ENCODE measurements around the gene FAM120B. TPM values are rescaled to one million over a fixed set of nuclear protein-coding genes. Genes with fewer than 3 reads are reported as not detected.
"Not testable (repeated sequence)": the region's sequence is repeated elsewhere in the genome, so short reads cannot be mapped to it uniquely, and the experiment has no call there.

FAM120B gene
- total RNA-seq, 1 donor from 2014 or later = 25.2 TPM

DNA sequence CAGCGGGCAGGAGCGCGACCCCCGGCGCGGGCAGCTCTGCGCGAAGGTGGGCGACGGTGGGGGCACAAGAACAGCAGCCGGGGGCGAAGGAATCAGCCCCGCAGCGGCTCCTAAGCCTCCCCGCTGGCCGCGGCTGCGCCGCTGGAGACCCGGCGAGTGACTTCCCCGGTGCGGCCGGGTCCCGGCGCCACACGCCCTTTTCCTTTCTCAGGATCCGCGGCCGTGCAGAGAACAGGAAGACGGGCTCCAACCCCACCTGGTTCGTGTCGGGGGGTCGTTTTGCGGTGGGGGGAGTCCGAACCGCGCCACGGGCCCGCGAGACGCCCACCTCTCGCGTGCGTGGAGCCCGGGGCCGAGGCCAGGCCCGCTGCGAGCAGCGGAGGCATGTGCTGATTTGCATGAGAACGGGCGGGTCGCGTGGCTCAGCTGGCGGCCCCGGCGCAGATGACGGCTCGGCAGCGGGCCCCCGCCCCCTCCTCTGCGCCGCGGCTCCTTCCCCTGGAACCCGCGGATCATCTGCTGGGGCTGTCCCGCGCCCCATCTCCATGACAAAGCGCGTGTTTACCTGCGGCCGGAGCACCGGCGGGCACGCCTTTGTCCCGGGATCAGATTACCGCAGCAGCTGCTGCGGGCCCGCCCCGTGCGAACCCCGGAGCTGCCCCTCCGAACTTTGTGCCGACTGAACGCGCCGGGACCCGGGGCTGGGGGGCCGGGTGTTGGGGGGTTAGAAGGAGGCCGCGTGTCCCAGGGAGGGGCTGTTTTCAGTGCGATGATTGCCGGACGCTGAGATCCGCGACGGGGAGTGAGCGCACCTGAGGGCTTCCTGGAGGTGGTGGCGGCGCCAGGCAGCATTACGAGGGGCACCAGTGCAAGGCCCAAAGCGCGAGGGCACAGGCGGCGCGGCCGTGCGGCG is 10.8 kb upstream of the FAM120B start:
- intact Hi-C loops (cut with micrococcal nuclease) = loop anchor here (10.0 kb wide), 2 partner anchors 301 to 341 kb away; no protein-coding TSS in a partner anchor

DNA sequence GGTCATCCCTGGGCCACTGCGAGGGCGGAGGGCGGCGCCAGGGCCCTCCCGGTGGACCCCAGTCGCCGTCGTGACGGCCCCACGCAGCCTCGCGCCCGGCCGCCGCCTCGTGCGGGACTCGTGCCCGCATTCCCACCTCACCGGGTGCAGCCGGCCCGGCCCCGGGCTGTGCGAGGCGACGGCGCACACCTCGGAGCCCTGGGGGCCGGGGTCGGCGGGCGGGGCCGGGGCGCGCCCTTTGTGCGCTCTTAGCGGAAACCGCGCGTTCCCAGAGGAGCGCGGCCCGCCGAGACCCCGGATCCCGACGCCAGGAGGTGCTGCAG is 10.2 kb upstream of the FAM120B start:
- intact Hi-C loops (cut with micrococcal nuclease) = loop anchor here (10.0 kb wide), 2 partner anchors 302 to 342 kb away; no protein-coding TSS in a partner anchor

DNA sequence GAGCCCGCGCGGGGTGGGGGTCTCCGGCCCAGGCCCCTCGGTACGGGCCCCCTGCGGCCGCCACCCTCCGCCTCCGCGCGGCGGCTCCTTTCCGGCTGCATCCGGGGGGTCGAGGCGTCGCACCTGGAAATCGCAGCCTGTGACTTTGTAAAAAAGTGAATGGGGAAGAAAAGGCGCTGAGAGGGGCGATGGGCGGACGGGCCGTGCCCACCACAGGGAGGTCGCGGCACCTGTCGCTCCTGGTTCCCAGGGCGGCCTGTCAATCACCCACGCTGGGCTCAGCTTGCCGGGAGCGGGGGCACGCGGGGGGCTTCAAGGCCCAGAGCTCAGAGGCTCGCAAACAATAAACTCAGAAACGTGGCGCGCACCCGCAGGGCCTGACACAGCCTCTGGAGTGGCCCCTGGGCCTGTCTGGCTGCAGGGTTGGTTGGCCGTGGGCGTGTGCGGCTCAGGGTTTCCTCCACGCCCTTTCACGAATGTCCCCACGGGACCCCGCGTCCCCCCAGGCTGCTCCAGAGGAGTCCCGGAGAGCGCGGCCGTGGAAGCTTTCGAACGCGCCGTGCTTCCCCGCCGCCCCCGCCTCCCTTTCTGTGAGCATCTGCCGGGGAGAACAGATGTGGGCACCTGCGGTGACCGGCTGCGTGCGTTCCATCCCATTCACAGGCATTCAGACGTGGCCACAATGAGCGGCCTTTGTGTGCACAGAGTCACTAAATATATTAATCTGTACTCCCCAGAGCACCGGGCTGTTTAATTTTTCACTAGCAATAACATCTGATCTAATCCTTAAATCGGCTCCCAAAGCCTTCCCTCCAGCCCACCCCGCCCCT is 9.6 kb upstream of the FAM120B start:
- intact Hi-C loops (cut with micrococcal nuclease) = loop anchor here (10.0 kb wide), 2 partner anchors 302 to 342 kb away; no protein-coding TSS in a partner anchor

- intact Hi-C loops (cut with micrococcal nuclease) = loop anchor here (10.0 kb wide), 2 partner anchors 303 to 343 kb away; no protein-coding TSS in a partner anchor
Observed at GRCh38 chr6:170297576-170298330, 8.8 kb upstream of the FAM120B start.

- intact Hi-C loops (cut with micrococcal nuclease) = loop anchor here (10.0 kb wide), 2 partner anchors 304 to 344 kb away; no protein-coding TSS in a partner anchor
Observed at GRCh38 chr6:170298688-170299087, 7.9 kb upstream of the FAM120B start.

- intact Hi-C loops (cut with micrococcal nuclease) = no loop called here
Observed at GRCh38 chr6:170301184-170301583, 5.4 kb upstream of the FAM120B start.

DNA sequence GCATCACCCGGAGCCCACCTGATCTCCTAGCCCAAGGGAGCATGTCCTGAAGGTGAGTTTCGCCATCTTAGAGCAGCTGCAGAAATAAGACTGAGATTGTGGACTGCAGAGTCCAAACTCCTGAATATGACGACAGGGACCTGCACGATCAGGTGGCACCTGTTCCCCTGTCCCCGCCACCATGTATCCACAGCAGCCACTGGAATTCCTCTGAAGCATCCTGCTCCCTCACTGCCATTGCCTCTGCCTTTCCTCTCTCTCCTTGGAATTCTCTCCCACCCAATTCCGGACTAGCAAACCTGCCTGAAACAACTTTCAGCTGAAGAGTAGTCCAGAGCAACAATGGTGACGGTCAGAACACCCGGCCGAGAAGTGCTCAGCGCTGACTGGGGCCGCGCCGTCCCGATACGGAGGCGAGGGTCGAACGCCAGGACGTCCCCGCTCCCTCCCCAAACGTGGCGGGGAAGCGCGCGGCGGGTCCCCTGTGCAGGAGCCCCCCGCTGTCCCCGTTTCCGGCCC is 694 bp upstream of the FAM120B start:
- intact Hi-C loops (cut with micrococcal nuclease) = loop anchor here (1.0 to 5.0 kb wide), 5 partner anchors 13 to 604 kb away; partner anchors contain the start of genes C6orf120, TBP and WDR27

- intact Hi-C loops (cut with micrococcal nuclease) = loop anchor here (2.0 to 5.0 kb wide), 3 partner anchors 14 to 218 kb away; no protein-coding TSS in a partner anchor
Observed at GRCh38 chr6:170307080-170307545, 555 bp downstream of the FAM120B start.

DNA sequence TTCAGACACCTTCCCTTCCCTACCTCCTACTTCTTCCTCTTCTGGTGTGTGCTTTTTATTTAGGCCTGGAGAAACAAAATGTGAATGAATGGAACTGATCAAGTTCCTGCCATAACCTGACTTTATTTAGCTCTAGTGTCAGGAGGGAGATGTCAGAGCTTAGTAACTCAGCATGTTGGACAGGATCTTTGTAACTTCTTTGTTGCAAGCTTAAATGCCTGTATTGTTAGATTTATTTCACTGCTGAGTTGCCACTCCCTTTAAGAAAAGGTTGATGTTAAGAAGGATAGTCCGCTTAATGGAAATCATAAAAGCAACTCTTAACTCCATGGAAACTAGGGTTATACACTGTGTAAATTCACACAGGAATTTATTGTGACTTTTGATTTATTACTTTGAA is 2.2 kb downstream of the FAM120B start:
- intact Hi-C loops (cut with micrococcal nuclease) = loop anchor here (5.0 kb wide), 1 partner anchor 36 kb away; no protein-coding TSS in a partner anchor

DNA sequence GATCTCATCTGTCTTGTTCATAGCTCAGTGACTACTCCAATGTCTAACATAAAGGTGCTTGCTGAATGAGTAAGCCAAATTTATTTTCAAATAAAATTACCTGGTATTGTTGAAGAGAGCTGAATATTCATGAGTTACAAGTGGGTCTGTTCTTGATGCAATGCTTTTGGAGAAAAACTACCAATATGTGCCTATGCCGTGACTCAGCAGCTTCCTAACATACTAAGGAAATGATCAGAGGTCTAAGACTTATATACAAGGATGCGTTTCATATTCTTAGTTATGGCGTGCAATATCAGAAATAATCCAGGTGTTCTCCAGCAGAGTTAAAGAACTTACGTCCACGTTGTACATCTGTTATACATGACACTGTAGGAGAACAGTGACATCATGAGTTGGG is 5.1 kb downstream of the FAM120B start:
- intact Hi-C loops (cut with micrococcal nuclease) = no loop called here

DNA sequence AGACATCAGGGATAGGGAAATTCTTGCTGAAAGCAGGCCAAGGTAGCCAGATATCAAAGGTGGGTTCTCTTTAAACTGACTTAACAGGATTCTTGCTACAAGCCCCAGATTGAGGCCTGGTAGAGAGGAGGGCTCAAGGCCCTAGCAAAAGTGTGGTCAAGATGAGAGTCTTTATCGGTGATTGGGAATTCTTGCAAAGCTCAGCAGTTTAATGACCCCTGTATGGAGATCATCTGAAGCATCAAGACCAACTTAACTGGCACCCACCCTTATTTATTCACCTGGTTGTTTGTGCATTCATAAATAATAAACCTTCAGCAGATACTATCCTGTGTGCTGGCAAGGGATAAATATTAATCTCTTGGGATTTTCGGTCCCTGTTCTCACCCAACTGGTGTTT is 6.3 kb downstream of the FAM120B start:
- intact Hi-C loops (cut with micrococcal nuclease) = no loop called here

GRCh38 chr6:170313716-170314295 is 7.2 kb downstream of the FAM120B start:
- intact Hi-C loops (cut with micrococcal nuclease) = no loop called here

GRCh38 chr6:170314983-170315382 is 8.4 kb downstream of the FAM120B start:
- intact Hi-C loops (cut with micrococcal nuclease) = no loop called here

GRCh38 chr6:170316071-170316470 is 9.5 kb downstream of the FAM120B start:
- intact Hi-C loops (cut with micrococcal nuclease) = no loop called here

DNA sequence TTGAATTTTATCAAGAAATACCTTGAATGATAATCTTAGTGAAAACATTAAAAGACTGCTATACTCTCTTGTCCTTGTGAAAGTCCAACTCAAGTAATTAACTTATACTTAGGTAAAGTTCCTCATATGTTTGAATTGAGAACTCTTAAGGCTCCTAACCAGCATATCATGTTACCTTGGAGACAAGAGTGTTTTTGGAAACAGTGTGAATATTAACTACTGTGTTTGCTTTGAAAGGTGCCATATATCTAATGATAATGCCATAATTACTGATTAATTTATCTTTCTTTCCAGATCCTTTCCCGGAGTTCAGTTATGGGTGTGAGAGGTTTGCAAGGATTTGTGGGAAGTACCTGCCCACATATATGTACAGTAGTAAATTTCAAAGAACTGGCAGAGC is 10.5 kb downstream of the FAM120B start:
- intact Hi-C loops (cut with micrococcal nuclease) = no loop called here

DNA sequence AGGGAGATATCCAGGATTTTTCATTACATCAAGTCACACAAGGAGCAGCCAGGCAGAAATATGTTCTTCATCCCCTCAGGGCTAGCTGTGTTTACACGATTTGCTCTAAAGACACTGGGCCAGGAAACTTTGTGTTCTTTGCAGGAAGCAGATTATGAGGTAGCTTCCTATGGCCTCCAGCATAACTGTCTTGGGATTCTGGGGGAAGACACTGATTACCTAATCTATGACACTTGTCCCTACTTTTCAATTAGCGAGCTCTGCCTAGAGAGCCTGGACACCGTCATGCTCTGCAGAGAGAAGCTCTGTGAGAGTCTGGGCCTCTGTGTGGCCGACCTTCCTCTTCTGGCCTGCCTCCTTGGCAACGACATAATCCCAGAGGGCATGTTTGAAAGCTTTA is 11.2 kb downstream of the FAM120B start:
- intact Hi-C loops (cut with micrococcal nuclease) = no loop called here

DNA sequence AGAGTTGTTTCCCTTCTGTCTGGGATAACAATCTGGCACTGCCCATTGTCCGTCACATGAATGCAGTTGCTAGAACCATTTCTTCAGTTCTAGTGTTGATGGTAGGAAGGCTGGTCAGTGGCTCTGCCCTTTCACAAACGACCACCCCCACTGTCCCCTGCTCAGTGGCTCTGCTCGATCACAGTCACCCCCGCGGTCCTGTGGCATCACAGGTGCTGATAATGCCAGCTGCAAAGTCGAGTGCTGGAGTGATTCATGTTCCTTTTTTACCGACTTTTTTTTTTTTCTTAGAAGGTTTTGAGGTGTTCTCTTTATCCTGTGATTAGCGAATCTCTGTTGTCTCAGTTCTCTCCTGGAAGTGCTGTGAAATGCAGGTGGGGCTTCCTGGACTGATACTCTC is 22.8 kb downstream of the FAM120B start:
- intact Hi-C loops (cut with micrococcal nuclease) = no loop called here

DNA sequence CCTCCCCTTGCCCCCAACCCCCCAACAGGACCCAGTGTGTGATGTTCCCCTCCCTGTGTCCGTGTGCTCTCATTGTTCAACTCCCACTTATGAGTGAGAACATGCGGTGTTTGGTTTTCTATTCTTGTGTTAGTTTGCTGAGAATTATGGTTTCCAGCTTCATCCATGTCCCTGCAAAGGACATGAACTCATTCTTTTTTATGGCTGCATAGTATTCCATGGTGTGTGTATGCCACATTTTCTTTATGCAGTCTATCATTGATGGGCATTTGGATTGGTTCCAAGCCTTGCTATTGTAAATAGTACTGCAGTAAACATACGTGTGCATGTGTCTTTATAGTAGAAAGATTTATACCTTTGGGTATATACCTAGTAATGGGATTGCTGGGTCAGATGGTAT is 28.6 kb downstream of the FAM120B start:
- intact Hi-C loops (cut with micrococcal nuclease) = not testable (repeated sequence)

DNA sequence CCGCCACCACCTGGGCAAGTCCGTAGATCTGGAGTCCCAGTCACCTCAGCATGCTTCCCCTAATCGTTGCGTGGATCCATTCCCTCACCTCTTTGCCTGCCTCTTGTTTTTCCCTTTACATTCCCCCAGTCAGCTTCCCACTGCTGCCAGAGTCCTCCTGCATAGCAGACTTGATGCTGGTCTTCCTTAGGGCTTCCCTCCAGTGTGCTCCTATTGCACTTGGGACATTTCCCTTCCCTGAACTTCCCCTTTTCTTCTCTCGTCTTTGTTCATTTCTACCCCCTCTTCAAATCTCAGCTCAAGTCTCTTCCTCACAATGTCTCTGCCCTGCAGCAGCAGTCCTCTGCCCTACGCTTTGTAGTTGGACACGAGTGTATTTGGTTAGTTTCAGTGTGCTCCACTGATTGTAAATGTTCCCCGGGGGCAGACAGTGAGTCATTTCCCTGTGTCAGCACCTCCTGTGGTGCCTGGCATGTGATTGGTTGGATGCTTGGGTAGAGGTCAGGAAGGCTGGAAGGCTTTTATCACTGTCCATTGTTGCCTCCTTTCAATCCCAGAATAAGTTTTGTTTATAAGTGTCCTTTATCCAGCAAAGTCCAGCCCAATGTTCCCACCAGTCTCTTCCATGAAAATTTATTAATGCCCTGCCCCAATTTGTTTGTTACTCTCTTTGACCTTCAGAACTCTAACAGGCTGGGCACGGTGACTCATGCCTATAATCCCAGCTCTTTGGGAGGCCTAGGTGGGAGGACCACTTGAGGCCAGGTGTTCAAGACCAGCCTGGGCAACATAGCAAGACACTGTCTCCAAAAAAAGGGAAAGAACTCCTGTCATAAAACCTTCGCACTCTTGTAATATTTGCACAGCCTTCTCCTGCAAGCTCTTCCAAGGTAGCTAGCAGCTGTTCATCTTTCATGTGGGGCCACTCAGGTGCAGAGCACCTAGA is 38.3 kb downstream of the FAM120B start:
- intact Hi-C loops (cut with micrococcal nuclease) = no loop called here
